ENCODE measurements around the gene RCVRN.

DNA sequence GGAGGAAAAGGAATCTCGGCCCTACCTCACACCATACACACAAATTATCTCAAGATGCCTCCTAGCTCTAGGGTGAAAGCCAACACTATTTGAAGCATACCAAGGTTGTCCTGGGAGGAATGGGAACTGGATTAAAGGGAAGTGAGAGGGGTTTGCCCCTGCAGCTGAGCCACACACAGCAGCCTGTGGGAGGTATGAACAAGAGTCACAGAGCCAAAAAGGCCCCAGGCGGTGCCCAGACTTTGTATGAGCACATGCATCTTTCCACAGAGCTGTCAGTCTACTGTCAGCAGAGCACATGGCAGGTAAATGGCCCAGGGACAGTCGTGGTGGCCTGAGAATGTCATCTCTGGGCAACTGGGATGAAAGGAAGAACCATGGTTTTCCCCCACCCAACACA lies 31.0 kb upstream of the RCVRN start:
- TF ChIP-seq CTCF (IDR thresholded peaks at IDR 0.05), result no peak
- no peak for TF ChIP-seq POLR2A (IDR thresholded peaks at IDR 0.05)

Measured in transverse colon (tissue), 3 donors.